HG02970 (cell line): ENCODE data around the gene DEFB131A.
"Not testable (repeated sequence)": the region's sequence is repeated elsewhere in the genome, so short reads cannot be mapped to it uniquely, and the experiment has no call there.

Experiments used
- ATAC-seq: cut with Tn5 transposase; IDR thresholded peaks from one replicate; pipeline ENCODE4 v1.9.1; 2021; ENCODE audit warnings: mild to moderate bottlenecking, moderate library complexity, moderate number of reproducible peaks; ENCODE audit not compliant: unreplicated experiment, low FRiP score

The DEFB131A gene

GRCh38 chr4:9493589-9493988, 49.4 kb downstream of the DEFB131A start:
- not testable (repeated sequence) for ATAC-seq

DNA sequence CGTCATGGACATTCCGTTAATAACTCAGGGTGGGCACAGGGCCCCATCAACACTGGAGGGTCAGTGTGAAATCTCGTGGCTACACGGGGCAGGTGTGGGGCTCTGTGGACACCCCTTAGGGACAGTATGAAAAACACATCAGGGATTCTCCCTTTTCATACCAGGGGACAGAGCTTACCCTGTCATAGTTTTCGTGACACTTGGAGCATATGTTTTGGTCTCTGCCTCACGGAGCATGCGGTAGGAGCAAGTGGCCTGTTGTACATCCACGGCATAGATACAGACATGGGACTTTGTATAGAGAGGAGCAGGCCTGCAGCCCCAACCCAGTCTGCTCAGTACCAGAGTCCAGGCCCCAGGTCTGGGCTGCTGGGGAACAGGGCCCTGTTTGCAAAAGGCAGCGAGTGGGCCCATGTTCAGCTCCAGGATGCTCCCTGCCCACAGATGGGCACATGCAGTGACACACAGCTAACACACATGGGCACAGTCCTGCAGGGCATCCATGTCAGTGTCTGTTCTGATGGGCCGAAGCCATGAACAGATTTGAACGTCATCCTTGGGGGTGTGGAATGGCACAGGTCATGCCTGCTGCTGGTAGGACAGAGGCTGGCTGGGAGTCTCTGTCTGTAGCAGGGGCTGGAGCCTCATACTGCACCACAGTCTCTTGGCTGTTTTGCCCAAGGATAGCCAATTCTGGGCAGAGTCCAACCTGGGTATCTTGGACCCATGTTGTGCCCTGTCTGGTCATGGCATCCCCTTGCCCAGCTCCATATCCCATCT, 50.2 kb downstream of the DEFB131A start:
- ATAC-seq: not testable (repeated sequence)

GRCh38 chr4:9495443-9495842, 51.2 kb downstream of the DEFB131A start:
- not testable (repeated sequence) for ATAC-seq

- not testable (repeated sequence) for ATAC-seq
Measured at GRCh38 chr4:9497575-9498467, 53.6 kb downstream of the DEFB131A start.

DNA sequence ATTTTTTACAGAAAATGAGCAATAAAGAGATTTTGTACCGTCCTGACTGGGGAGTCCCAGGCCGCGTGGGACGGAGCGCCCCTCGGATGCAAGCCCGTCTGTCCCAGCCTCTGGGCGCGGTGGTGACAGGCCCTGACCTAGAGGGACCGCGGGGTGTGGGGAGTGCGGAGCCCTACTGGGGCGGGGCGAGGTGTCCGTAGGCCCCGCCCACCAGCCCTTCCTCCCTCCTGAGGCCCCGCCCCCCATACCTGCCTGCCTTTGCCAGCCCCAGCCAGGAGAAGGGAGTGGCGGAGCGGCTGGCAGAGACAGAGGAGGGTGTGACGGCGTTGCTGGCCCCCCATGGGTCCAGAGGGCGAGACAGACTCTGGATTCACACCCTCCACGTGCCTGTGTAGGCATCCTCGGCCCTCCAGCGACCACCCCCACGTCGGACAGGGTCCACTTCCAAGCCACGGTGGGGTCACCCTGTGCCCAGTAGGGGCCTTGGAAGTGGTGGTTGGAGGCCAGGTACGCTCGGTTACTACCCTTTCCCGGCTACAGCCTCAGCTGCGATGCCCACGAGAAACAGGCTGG, 54.3 kb downstream of the DEFB131A start:
- not testable (repeated sequence) for ATAC-seq

DNA sequence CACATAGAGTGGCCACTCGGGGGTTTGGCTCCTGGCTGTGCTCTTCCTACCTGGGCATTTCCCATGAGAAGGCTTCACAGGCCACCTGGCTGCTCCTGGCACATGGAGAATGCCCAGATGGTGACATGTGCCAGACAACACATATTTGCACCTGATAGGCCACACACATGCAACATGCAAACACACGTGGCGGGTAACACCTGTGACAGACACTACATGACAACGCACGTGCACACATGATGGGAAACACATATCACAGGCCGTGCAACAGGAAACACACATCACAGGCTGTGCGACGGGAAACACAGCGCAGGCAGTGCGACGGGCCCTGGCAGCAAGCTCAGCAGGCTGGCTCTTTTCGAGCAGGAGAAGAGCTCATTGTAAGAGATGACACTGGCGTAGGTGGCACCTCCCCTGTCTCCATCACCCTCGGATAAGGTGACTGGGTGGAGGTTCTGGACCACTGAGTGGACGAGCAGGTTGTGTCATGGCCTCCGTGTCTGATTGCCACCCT, 55.8 kb downstream of the DEFB131A start:
- not testable (repeated sequence) for ATAC-seq
